ENCODE measurements around the gene COL24A1.
"Not testable (repeated sequence)": the region's sequence is repeated elsewhere in the genome, so short reads cannot be mapped to it uniquely, and the experiment has no call there.

Gene COL24A1

GRCh38 chr1:85884372-85885035 is 272.1 kb downstream of the COL24A1 start:
- DNase-seq = no peak

- no peak for DNase-seq
Measured at GRCh38 chr1:85867189-85867588, 289.4 kb downstream of the COL24A1 start.

- DNase-seq = no peak
Measured at GRCh38 chr1:85865213-85865612, 291.4 kb downstream of the COL24A1 start.

- DNase-seq = no peak
Measured at GRCh38 chr1:85864727-85865126, 291.8 kb downstream of the COL24A1 start.

GRCh38 chr1:85863639-85864038 is 292.9 kb downstream of the COL24A1 start:
- not testable (repeated sequence) for DNase-seq

GRCh38 chr1:85862456-85862855 is 294.1 kb downstream of the COL24A1 start:
- DNase-seq = no peak

- no peak for DNase-seq
Measured at GRCh38 chr1:85857991-85858390, 298.6 kb downstream of the COL24A1 start.

- no peak for DNase-seq
Measured at GRCh38 chr1:85850238-85850637, 306.3 kb downstream of the COL24A1 start.

- DNase-seq = no peak
Measured at GRCh38 chr1:85849660-85850059, 306.9 kb downstream of the COL24A1 start.

GRCh38 chr1:85847356-85847755 is 309.2 kb downstream of the COL24A1 start:
- DNase-seq = no peak

- DNase-seq = no peak
Measured at GRCh38 chr1:85846706-85847105, 309.9 kb downstream of the COL24A1 start.

- DNase-seq = no peak
Measured at GRCh38 chr1:85839459-85839858, 317.1 kb downstream of the COL24A1 start.

GRCh38 chr1:85838238-85838637 is 318.3 kb downstream of the COL24A1 start:
- no peak for DNase-seq

- DNase-seq = no peak
Measured at GRCh38 chr1:85836736-85837135, 319.8 kb downstream of the COL24A1 start.

GRCh38 chr1:85833165-85833564 is 323.4 kb downstream of the COL24A1 start:
- not testable (repeated sequence) for DNase-seq

- DNase-seq = no peak
Measured at GRCh38 chr1:85830837-85831236, 325.7 kb downstream of the COL24A1 start.

- DNase-seq = no peak
Measured at GRCh38 chr1:85824066-85824840, 332.3 kb downstream of the COL24A1 start.

GRCh38 chr1:85822696-85823095 is 333.9 kb downstream of the COL24A1 start:
- DNase-seq = no peak

- DNase-seq = no peak
Measured at GRCh38 chr1:85818371-85818770, 338.2 kb downstream of the COL24A1 start.

GRCh38 chr1:85816606-85817005 is 340.0 kb downstream of the COL24A1 start:
- no peak for DNase-seq

GRCh38 chr1:85815906-85816305 is 340.7 kb downstream of the COL24A1 start:
- no peak for DNase-seq

GRCh38 chr1:85806236-85806965 is 350.2 kb downstream of the COL24A1 start:
- DNase-seq = no peak

- DNase-seq = no peak
Measured at GRCh38 chr1:85801520-85801919, 355.1 kb downstream of the COL24A1 start.

GRCh38 chr1:85799737-85800136 is 356.8 kb downstream of the COL24A1 start:
- no peak for DNase-seq

Data from activated CD8-positive, alpha-beta memory T cell treated with anti-CD3 and anti-CD28 coated beads for 24 hours (primary cell).